ENCODE results near the gene MICAL3.

GRCh38 chr22:17764036-17764435, 260.3 kb downstream of the MICAL3 start:
- TF ChIP-seq POLR2AphosphoS5 (IDR thresholded peaks at IDR 0.05; ENCODE audit: borderline replicate concordance, low read depth, low read length) = no peak
- TF ChIP-seq EZH2 (IDR thresholded peaks at IDR 0.05) = no peak
